AG04450 (cell line): ENCODE measurements around the gene SH3TC1. TPM values are rescaled to one million over a fixed set of nuclear protein-coding genes. Genes with fewer than 3 reads are reported as not detected.

ENCODE experiments used
- CTCF ChIA-PET: fragments of 300-600, 350-600 bp; formaldehyde crosslinking; extraction: SDS; loops from one replicate; lab custom pipeline; 2022; ENCODE audit warnings: antibody characterized with exemption, inconsistent platforms; lab: Charles Lee
- POLR2A ChIA-PET: fragments of 350-600 bp; formaldehyde crosslinking; extraction: SDS; loops from one replicate; lab custom pipeline; 2021; ENCODE audit warnings: antibody characterized with exemption, inconsistent platforms; lab: Yijun Ruan, JAX
- DNase-seq: peaks from one replicate; pipeline ENCODE4 v3.0.0-alpha.2; 2011; ENCODE audit warnings: low read depth, low spot score
- H3K27ac ChIP-seq: one replicate; pipeline ENCODE4 v1.5.1; 2012; ENCODE audit warnings: low read depth, low read length, control low read depth
- H3K27me3 ChIP-seq: one replicate; pipeline ENCODE4 v1.6.0; 2012; ENCODE audit warnings: low read length; ENCODE audit not compliant: control insufficient read depth, insufficient read depth
- H3K4me3 ChIP-seq: 2 replicates; pipeline ENCODE4 v1.5.1; 2011; ENCODE audit warnings: mild to moderate bottlenecking, low read depth, low read length, control low read depth
- H3K9me3 ChIP-seq: 2 replicates; pipeline ENCODE4 v1.5.1; 2012; ENCODE audit warnings: low read length; ENCODE audit not compliant: control insufficient read depth, insufficient read depth
- polyA plus RNA-seq: library from polyadenylated mRNA; depleted of rRNA; stranded (reverse); fragments of >200 nt; gene quantifications from 2 replicates; pipeline ENCODE4 v1.2.3, GENCODE V29; 2011
- TF ChIP-seq, protein P1 (sequence below): IDR thresholded peaks from 2 replicates; pipeline ENCODE4 v1.5.1; 2011; ENCODE audit warnings: low read depth, low read length, control low read depth, inconsistent platforms

Gene SH3TC1
- polyA plus RNA-seq, 1 experiment: 0.98 TPM

DNA sequence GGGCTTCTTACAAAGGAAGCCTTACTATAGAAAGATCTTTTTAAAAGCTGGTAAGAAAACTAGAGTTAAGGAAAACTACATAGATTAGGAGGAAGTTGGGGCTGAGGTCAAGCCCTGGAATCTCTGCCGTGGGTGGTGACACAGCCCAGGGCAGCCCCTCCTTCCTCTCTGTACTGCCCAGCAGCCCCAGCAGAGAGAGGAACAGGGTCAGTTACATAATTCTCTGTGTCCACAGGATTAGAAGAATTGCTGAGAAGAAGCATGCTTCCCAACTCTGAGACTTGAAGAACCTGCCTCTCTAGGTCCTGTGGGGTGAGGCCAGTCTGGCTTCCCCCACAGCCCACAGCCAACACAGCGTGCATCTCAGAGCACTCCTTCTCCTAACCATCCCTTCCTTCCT lies 31.3 kb upstream of the SH3TC1 start:
- TF ChIP-seq, protein P1, sequence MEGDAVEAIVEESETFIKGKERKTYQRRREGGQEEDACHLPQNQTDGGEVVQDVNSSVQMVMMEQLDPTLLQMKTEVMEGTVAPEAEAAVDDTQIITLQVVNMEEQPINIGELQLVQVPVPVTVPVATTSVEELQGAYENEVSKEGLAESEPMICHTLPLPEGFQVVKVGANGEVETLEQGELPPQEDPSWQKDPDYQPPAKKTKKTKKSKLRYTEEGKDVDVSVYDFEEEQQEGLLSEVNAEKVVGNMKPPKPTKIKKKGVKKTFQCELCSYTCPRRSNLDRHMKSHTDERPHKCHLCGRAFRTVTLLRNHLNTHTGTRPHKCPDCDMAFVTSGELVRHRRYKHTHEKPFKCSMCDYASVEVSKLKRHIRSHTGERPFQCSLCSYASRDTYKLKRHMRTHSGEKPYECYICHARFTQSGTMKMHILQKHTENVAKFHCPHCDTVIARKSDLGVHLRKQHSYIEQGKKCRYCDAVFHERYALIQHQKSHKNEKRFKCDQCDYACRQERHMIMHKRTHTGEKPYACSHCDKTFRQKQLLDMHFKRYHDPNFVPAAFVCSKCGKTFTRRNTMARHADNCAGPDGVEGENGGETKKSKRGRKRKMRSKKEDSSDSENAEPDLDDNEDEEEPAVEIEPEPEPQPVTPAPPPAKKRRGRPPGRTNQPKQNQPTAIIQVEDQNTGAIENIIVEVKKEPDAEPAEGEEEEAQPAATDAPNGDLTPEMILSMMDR: no peak
- Histone ChIP-seq H3K27me3 (peaks cover 57% of the 10 kb centered on the region), H3K9me3 (peaks cover 11% of the 10 kb centered on the region), H3K27ac (no peak overlapping the region), H3K4me3 (no peak overlapping the region)
- CTCF ChIA-PET: interaction anchor here (0.6 to 2.7 kb wide), 2 partner anchors 9 to 10 kb away, joined by 3 to 18 read pairs; no protein-coding TSS in a partner anchor
- POLR2A ChIA-PET: no interaction called here
- DNase-seq: no peak

DNA sequence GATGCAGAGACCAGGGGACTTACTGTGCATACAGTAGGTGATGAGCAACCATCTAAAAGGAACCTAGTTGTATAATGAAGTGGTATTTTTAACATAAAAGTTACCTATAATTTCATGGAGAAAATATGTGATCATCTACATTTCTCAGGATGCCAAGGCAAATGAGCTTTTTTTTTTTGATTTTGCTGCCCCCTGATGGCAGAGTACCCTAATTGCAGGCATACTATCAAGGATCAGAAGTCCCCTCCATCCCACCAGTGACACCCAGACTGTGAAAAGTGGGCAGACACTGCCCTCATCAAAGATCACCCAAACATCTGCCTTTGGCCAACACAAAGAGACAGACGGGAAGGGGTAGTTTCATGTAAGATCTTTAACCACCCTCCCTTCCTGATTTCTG lies 30.9 kb upstream of the SH3TC1 start:
- Histone ChIP-seq H3K4me3 (no peak overlapping the region), H3K9me3 (peaks cover 11% of the 10 kb centered on the region), H3K27ac (no peak overlapping the region), H3K27me3 (peaks cover 53% of the 10 kb centered on the region)
- TF ChIP-seq, protein P1: peak; percentile 47
- ChIA-PET POLR2A (no interaction called here), CTCF (interaction anchor here (0.6 to 2.7 kb wide), 2 partner anchors 9 to 10 kb away, joined by 3 to 18 read pairs; no protein-coding TSS in a partner anchor)
- no peak for DNase-seq

DNA sequence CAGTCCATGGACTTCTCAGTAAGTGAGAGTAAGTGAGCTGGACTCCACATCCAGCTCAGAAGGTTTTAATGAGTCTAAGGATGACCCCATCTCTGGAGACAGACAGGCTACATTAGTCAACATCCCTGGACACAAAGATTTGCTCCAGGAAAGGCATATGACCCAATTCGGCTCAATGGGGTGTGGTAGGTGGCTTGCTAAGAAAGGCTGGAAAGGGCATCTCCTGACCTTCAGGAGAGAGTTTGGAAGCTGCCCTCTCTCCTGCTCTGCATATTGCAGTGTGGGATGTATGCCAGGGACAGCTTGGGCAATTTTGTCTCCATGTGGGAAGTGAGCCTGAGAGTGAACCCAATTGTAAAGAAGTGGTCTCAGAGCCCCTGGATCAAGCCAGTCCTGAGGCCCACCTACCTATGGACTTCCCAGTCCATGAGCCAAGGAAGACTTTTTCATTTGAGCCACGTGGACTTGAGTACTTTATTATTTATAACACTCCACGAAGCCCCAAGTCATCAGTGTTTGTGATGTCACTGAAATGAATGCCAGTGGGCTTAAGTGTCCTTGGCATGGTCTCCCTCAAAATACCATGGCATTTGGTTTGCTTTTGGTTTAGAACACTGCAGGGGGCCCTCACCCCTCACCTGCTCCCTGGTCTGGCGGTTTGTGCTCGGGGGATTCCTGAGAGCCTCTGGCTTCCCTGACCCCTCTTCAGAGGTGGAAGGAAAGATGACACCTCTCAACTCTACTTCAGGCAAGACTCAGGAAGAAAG lies 30.1 kb upstream of the SH3TC1 start:
- TF ChIP-seq, protein P1: no peak
- POLR2A ChIA-PET: no interaction called here
- H3K9me3 ChIP-seq: peaks cover 11% of the 10 kb centered on the region
- no peak overlapping the region for H3K4me3 ChIP-seq
- CTCF ChIA-PET: interaction anchor here (2.7 kb wide), 1 partner anchor 8 kb away, joined by 18 read pairs; no protein-coding TSS in a partner anchor
- peaks cover 54% of the 10 kb centered on the region for H3K27me3 ChIP-seq
- DNase-seq: no peak
- H3K27ac ChIP-seq: no peak overlapping the region

DNA sequence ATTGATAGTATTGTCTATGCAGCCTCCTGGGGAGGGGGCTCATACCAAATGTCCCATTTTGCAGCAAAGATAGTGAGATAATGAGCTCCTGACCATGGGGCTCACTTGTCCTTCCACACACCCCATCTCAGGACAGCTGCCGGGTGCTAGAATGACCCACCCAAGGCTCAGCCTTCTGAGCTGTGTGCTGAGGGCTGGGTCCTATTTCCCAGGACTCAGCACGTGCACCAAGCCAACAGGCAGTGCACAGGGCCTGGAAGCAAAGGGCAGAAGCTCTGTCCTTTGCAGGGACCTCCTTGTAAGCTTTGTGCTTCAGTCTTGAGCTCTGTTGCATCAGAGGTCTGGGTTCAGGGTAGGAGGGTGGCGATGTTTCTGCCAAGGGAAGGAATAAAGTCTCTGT lies 29.3 kb upstream of the SH3TC1 start:
- Histone ChIP-seq H3K27me3 (peaks cover 54% of the 10 kb centered on the region), H3K9me3 (peaks cover 11% of the 10 kb centered on the region), H3K4me3 (no peak overlapping the region), H3K27ac (peak overlapping the region; percentile 21)
- DNase-seq: no peak
- TF ChIP-seq, protein P1: no peak
- POLR2A ChIA-PET: no interaction called here
- CTCF ChIA-PET: no interaction called here

DNA sequence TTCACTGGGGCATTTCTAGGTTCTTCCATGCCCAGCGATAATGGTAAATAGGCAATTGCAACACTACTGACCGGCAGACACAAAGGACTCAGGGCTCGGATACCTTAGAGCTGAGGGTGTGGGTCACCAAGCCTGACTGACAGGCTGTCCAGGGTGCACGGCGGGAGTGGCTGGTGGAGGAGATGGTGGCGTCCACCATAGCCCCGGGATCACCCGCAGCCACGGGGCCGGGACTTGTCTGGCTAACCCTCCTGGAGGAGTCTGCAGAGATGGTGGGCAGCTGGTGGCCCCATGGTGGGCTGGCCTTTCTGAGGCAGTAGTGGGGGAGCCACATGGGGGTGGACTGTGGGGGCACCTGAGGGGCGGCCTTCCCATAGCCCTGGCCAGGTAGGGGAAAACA lies 28.7 kb upstream of the SH3TC1 start:
- H3K27me3 ChIP-seq: peaks cover 51% of the 10 kb centered on the region
- ChIA-PET POLR2A (no interaction called here), CTCF (no interaction called here)
- DNase-seq: no peak
- TF ChIP-seq, protein P1: no peak
- H3K27ac ChIP-seq: no peak overlapping the region
- no peak overlapping the region for H3K4me3 ChIP-seq
- H3K9me3 ChIP-seq: peaks cover 11% of the 10 kb centered on the region
